H1 (cell line): ENCODE results near the gene ATP11A. TPM values are rescaled to one million over a fixed set of nuclear protein-coding genes. Genes with fewer than 3 reads are reported as not detected.

ENCODE experiments used
- CTCF ChIA-PET: fragments of 300-600 bp; sonication (Branson Sonifier 250); formaldehyde crosslinking; loops from one replicate; lab custom pipeline; 2021; ENCODE audit not compliant: partially characterized antibody; lab: Charles Lee
- POLR2A ChIA-PET: fragments of 300-600 bp; sonication (Branson Sonifier 250); formaldehyde crosslinking; loops from one replicate; lab custom pipeline; 2021; ENCODE audit warnings: inconsistent platforms; ENCODE audit not compliant: partially characterized antibody; lab: Charles Lee
- DNase-seq, 2 experiments: peaks; one replicate each; pipeline versions ENCODE4 v3.0.0 to v3.0.0-alpha.2; 2010 to 2022; ENCODE audit warnings: low spot score in 2 of 2, low read depth in 1 of 2, mixed read lengths in 1 of 2
- FAIRE-seq: peaks from 2 replicates; lab custom pipeline; 2011; peaks lifted over from hg19 to GRCh38; lab: Jason Lieb, UNC
- H2AFZ ChIP-seq: 2 replicates; pipeline ENCODE4 v1.8.1; 2012; ENCODE audit warnings: low read length, inconsistent platforms
- H2AK5ac ChIP-seq: 2 replicates; pipeline ENCODE4 v1.6.1; 2013; ENCODE audit warnings: low read depth, low read length
- H2BK120ac ChIP-seq: replicated peaks from 2 replicates; pipeline ENCODE3; 2013; ENCODE audit warnings: low read depth, low read length, inconsistent platforms
- H2BK12ac ChIP-seq: 2 replicates; pipeline ENCODE4 v1.6.1; 2013; ENCODE audit warnings: low read depth, low read length
- H2BK15ac ChIP-seq: 2 replicates; pipeline ENCODE4 v1.6.1; 2013; ENCODE audit warnings: low read length
- H2BK20ac ChIP-seq: 2 replicates; pipeline ENCODE4 v1.6.1; 2013; ENCODE audit warnings: low read length
- H2BK5ac ChIP-seq: 2 replicates; pipeline ENCODE4 v1.6.1; 2013; ENCODE audit warnings: low read depth, low read length
- H3K14ac ChIP-seq: 2 replicates; pipeline ENCODE4 v1.6.1; 2013; ENCODE audit warnings: inconsistent platforms; ENCODE audit not compliant: insufficient read length
- H3K18ac ChIP-seq: 2 replicates; pipeline ENCODE4 v1.6.1; 2013; ENCODE audit warnings: low read length; ENCODE audit errors: extremely low read depth
- H3K23ac ChIP-seq: 2 replicates; pipeline ENCODE4 v1.6.1; 2013; ENCODE audit warnings: inconsistent platforms; ENCODE audit not compliant: insufficient read length
- H3K23me2 ChIP-seq: 2 replicates; pipeline ENCODE4 v1.6.1; 2013; ENCODE audit warnings: low read depth, low read length
- H3K27ac ChIP-seq: 2 replicates; pipeline ENCODE4 v1.6.1; 2011; ENCODE audit warnings: low read depth, low read length, inconsistent platforms
- H3K27me3 ChIP-seq, 4 experiments: replicated peaks in 1 of 4; 1 replicate in 1 of 4; 2 replicates in 3 of 4; pipeline versions ENCODE4 v1.6.1 to v1.8.1; 2011 to 2013; ENCODE audit warnings: low read length in 3 of 4, mild to moderate bottlenecking in 3 of 4, inconsistent platforms in 2 of 4, mixed read lengths in 2 of 4, moderate library complexity in 1 of 4; ENCODE audit not compliant: control insufficient read depth in 3 of 4, insufficient read depth in 3 of 4; ENCODE audit errors: extremely low read depth in 1 of 4
- H3K36me3 ChIP-seq, 4 experiments: 2 replicates each; pipeline versions ENCODE4 v1.6.1 to v1.8.1; 2011 to 2013; ENCODE audit warnings: mild to moderate bottlenecking in 4 of 4, low read length in 3 of 4, moderate library complexity in 2 of 4, control low read depth in 1 of 4, inconsistent platforms in 1 of 4; ENCODE audit not compliant: insufficient read depth in 4 of 4, control insufficient read depth in 2 of 4
- H3K4ac ChIP-seq: replicated peaks from 2 replicates; pipeline ENCODE3; 2013; ENCODE audit warnings: low read length, low read depth, mixed read lengths, inconsistent platforms; ENCODE audit not compliant: insufficient read length
- H3K4me1 ChIP-seq, 4 experiments: replicated peaks in 1 of 4; 1 replicate in 1 of 4; 2 replicates in 3 of 4; pipeline versions ENCODE4 v1.6.1 to v1.8.1; 2011 to 2013; ENCODE audit warnings: low read length in 3 of 4, inconsistent platforms in 2 of 4, mixed read lengths in 1 of 4; ENCODE audit not compliant: insufficient read depth in 4 of 4, control insufficient read depth in 3 of 4
- H3K4me2 ChIP-seq, 2 experiments: 2 replicates each; pipeline versions ENCODE4 v1.6.1 to v1.8.1; 2011 to 2013; ENCODE audit warnings: low read depth in 2 of 2, low read length in 2 of 2, control low read depth in 1 of 2, inconsistent platforms in 1 of 2, mild to moderate bottlenecking in 1 of 2; ENCODE audit not compliant: insufficient read depth in 1 of 2
- H3K4me3 ChIP-seq, 4 experiments: fragments of 200-600, 300-600 bp in 1 of 4; sonication (generic), shearing (Covaris generic), sonication (Bioruptor Twin) in 1 of 4; 2 replicates each; pipeline versions ENCODE4 v1.5.1 to v1.8.1; 2011 to 2016; ENCODE audit warnings: low read length in 4 of 4, low read depth in 3 of 4, control low read depth in 2 of 4, inconsistent platforms in 2 of 4, mild to moderate bottlenecking in 2 of 4, mixed read lengths in 1 of 4, moderate library complexity in 1 of 4; ENCODE audit not compliant: insufficient read depth in 2 of 4; ENCODE audit errors: extremely low read depth in 1 of 4
- H3K56ac ChIP-seq: replicated peaks from 2 replicates; pipeline ENCODE3; 2013; ENCODE audit warnings: low read depth, mild to moderate bottlenecking, mixed read lengths, low read length, inconsistent platforms; ENCODE audit not compliant: insufficient read length
- H3K79me1 ChIP-seq: 2 replicates; pipeline ENCODE4 v1.6.1; 2013; ENCODE audit warnings: low read depth, low read length, control low read depth
- H3K79me2 ChIP-seq, 2 experiments: 2 replicates each; pipeline versions ENCODE4 v1.6.1 to v1.8.1; 2012 to 2013; ENCODE audit warnings: low read length in 2 of 2, mild to moderate bottlenecking in 2 of 2, inconsistent platforms in 1 of 2; ENCODE audit not compliant: insufficient read depth in 2 of 2, control insufficient read depth in 1 of 2
- H3K9ac ChIP-seq, 4 experiments: replicated peaks in 1 of 4; 1 replicate in 1 of 4; 2 replicates in 3 of 4; pipeline versions ENCODE4 v1.6.1 to v1.8.1; 2011 to 2013; ENCODE audit warnings: low read depth in 3 of 4, low read length in 3 of 4, control low read depth in 2 of 4, mild to moderate bottlenecking in 2 of 4, moderate library complexity in 2 of 4, inconsistent platforms in 1 of 4; ENCODE audit errors: extremely low read depth in 1 of 4
- H3K9me3 ChIP-seq, 2 experiments: 2 replicates each; pipeline versions ENCODE4 v1.6.1 to v1.8.1; 2012 to 2013; ENCODE audit warnings: mild to moderate bottlenecking in 2 of 2, moderate library complexity in 2 of 2, control low read depth in 1 of 2, inconsistent platforms in 1 of 2, low read depth in 1 of 2, low read length in 1 of 2, mixed read lengths in 1 of 2; ENCODE audit not compliant: insufficient read depth in 2 of 2
- H4K20me1 ChIP-seq, 2 experiments: replicated peaks in 1 of 2; 2 replicates each; pipeline versions ENCODE3 to v1.8.1; 2011 to 2013; ENCODE audit warnings: inconsistent platforms in 2 of 2, low read length in 2 of 2, mild to moderate bottlenecking in 1 of 2; ENCODE audit not compliant: insufficient read depth in 2 of 2, control insufficient read depth in 1 of 2
- H4K5ac ChIP-seq: 2 replicates; pipeline ENCODE4 v1.6.1; 2013; ENCODE audit warnings: low read length, low read depth, mixed read lengths, inconsistent platforms; ENCODE audit not compliant: insufficient read length
- H4K8ac ChIP-seq: 2 replicates; pipeline ENCODE4 v1.8.0; 2013; ENCODE audit warnings: mild to moderate bottlenecking, moderate library complexity, low read length, inconsistent platforms; ENCODE audit not compliant: insufficient read depth; ENCODE audit errors: extremely low read depth
- H4K91ac ChIP-seq: replicated peaks from 2 replicates; pipeline ENCODE3; 2013; ENCODE audit warnings: low read length, mixed read lengths, inconsistent platforms; ENCODE audit not compliant: insufficient read length
- EZH2 ChIP-seq: fragments of 200-600 bp; sonication (generic); IDR thresholded peaks from 2 replicates; pipeline ENCODE4 v1.7.1; 2012; ENCODE audit warnings: low read depth, mild to moderate bottlenecking, moderate library complexity, low read length, inconsistent platforms; ENCODE audit not compliant: severe bottlenecking
- JUN ChIP-seq: IDR thresholded peaks from 2 replicates; pipeline ENCODE4 v1.6.1; 2011; ENCODE audit warnings: low read depth, mild to moderate bottlenecking, improper control_type of control experiment, low read length
- SUZ12 ChIP-seq: fragments of 200-600 bp; sonication (generic); IDR thresholded peaks from 2 replicates; pipeline ENCODE4 v1.6.1; 2012; ENCODE audit warnings: mild to moderate bottlenecking, inconsistent platforms, low read length, moderate library complexity, mixed read lengths
- WGBS, 2 experiments: shearing (Covaris generic) in 1 of 2; methylation state at CpG; one replicate each; pipeline versions ENCODE4 v1.1.6 to v1.1.7; 2013 to 2015; ENCODE audit warnings: low lambda C conversion rate in 2 of 2, mixed read lengths in 2 of 2, inconsistent platforms in 1 of 2, low coverage in 1 of 2, missing lambda C conversion rate in 1 of 2; ENCODE audit not compliant: insufficient replicate concordance in 2 of 2, insufficient coverage in 1 of 2, insufficient read length in 1 of 2; ENCODE audit errors: extremely low coverage in 1 of 2, missing lambda C conversion rate in 1 of 2; 5-methylcytosine and 5-hydroxymethylcytosine counted together
- polyA plus RNA-seq, 7 experiments: library from polyadenylated mRNA; depleted of rRNA in 3 of 7; stranded (reverse) in 5 of 7; unstranded in 2 of 7; fragments of >200 nt in 5 of 7; fragments of 200-250 nt in 2 of 7; gene quantifications; 1 replicate in 5 of 7; 2 replicates in 1 of 7; 4 replicates in 1 of 7; pipeline versions ENCODE4 v1.2.1 to v1.2.3, GENCODE V29; 2011 to 2013; ENCODE audit warnings: missing spikeins in 2 of 7, mixed read lengths in 2 of 7
- total RNA-seq: library from RNA; stranded (reverse); fragmentation: NEBNext Ultra II Directional; extraction: Animal tissue kit (Norgen Biotek cat#: 25700); gene quantifications from 2 replicates; pipeline ENCODE4 v1.2.1, GENCODE V29; 2021

ATP11A gene
- total and polyA plus RNA-seq, 2 of the 8 experiments (the other 6 are each of a cell fraction or from before 2014, with no cell fraction given): 28.8 to 72.9 TPM

DNA sequence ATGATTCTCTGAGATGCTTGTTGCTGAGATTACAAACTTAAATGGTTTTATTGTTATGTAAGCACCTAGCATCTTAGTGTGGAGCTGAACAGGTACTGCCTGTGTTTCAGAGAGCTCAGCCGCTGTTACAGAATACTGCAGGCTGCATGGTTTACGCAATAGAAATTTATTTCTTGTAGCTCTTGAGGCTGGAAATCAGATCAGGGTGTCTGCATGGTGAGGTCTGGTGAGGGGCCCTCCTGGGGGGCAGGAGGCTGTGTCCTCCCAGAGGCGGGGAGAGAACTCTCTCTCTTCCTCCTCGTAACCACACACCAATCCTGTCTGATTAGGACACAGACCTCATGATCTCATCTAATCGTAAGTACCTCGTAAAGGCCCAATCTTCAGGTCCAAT lies 13.1 kb downstream of the ATP11A start:
- ChIA-PET CTCF (interaction anchor here (1.0 to 1.7 kb wide), 2 partner anchors 9 to 63 kb away, joined by 3 to 5 read pairs; no protein-coding TSS in a partner anchor), POLR2A (interaction anchor here (0.8 kb wide), 1 partner anchor 23 kb away, joined by 5 read pairs; no protein-coding TSS in a partner anchor)
- Histone ChIP-seq H2BK5ac (no peak overlapping the region), H2AK5ac (no peak overlapping the region), H3K79me1 (peaks cover 9% of the 10 kb centered on the region), H3K9me3 (no peaks in the 10 kb centered on the region), H2BK15ac (no peak overlapping the region), H3K23ac (no peak overlapping the region), H3K27me3 (no peaks in the 10 kb centered on the region), H3K4me2 (peak overlapping the region in 1 of 2 experiments; percentile 28; a peak in 1 of 4 replicates), H4K20me1 (peaks cover 0 to 4% of the 10 kb centered on the region in 2 experiments), H3K14ac (no peak overlapping the region), H3K79me2 (peaks cover 6 to 93% of the 10 kb centered on the region in 2 experiments), H3K36me3 (no peaks in the 10 kb centered on the region), H3K18ac (no peak overlapping the region; the same call in 1 of the 2 replicates), H3K4me3 (no peak overlapping the region), H4K8ac (no peak overlapping the region), H4K91ac (no peak overlapping the region), H3K27ac (no peak overlapping the region), H3K4ac (no peak overlapping the region), H4K5ac (no peak overlapping the region), H2BK20ac (no peak overlapping the region), H2BK12ac (no peak overlapping the region), H2AFZ (no peak overlapping the region), H3K9ac (no peak overlapping the region), H3K23me2 (no peaks in the 10 kb centered on the region), H2BK120ac (no peak overlapping the region), H3K56ac (no peak overlapping the region), H3K4me1 (peaks cover 18 to 31% (median 29%) of the 10 kb centered on the region in 4 experiments)
- FAIRE-seq: no peak
- WGBS, 2 experiments: 68% methylated on average over 6 of the region's 6 CpGs; no CpG with 5 or more reads in 1 of the 2 experiments
- DNase-seq: no peak
- no peak for TF ChIP-seq SUZ12
- TF ChIP-seq JUN: no peak
- TF ChIP-seq EZH2: no peak
